Neural progenitor cell (in vitro differentiated cells): ENCODE data around the gene DEXI. TPM values are rescaled to one million over a fixed set of nuclear protein-coding genes. Genes with fewer than 3 reads are reported as not detected.
A peak's percentile ranks its signal among the peaks of the same experiment; 100 is the strongest.

Experiments
- DNase-seq: peaks from one replicate; pipeline ENCODE4 v3.0.0-alpha.2; 2016; ENCODE audit warnings: low spot score
- H2AFZ ChIP-seq: fragments of 200-600 bp; sonication (generic); replicated peaks from 2 replicates; pipeline ENCODE4 v1.6.1; 2016; ENCODE audit warnings: antibody characterized with exemption
- H3F3A ChIP-seq: fragments of 200-600 bp; sonication (generic); 2 replicates; pipeline ENCODE4 v1.6.1; 2016; ENCODE audit warnings: antibody characterized with exemption, low read depth
- H3K27ac ChIP-seq: fragments of 200-600 bp; sonication (generic); 2 replicates; pipeline ENCODE4 v1.5.1; 2016; ENCODE audit warnings: mild to moderate bottlenecking
- H3K27me3 ChIP-seq: fragments of 200-600 bp; sonication (generic); 2 replicates; pipeline ENCODE4 v1.6.1; 2016; ENCODE audit warnings: mild to moderate bottlenecking, moderate library complexity
- H3K36me3 ChIP-seq: fragments of 200-600 bp; sonication (generic); 2 replicates; pipeline ENCODE4 v1.5.1; 2016
- H3K4me1 ChIP-seq: fragments of 200-600 bp; sonication (generic); 2 replicates; pipeline ENCODE4 v1.6.1; 2016; ENCODE audit warnings: mixed run types
- H3K4me2 ChIP-seq: fragments of 200-600 bp; sonication (generic); 2 replicates; pipeline ENCODE4 v1.6.1; 2016
- H3K4me3 ChIP-seq: fragments of 200-600 bp; sonication (generic); 2 replicates; pipeline ENCODE4 v1.5.1; 2016
- H3K79me2 ChIP-seq: fragments of 200-600 bp; sonication (generic); 2 replicates; pipeline ENCODE4 v1.6.1; 2016; ENCODE audit warnings: low read depth
- H3K9ac ChIP-seq: fragments of 200-600 bp; sonication (generic); 2 replicates; pipeline ENCODE4 v1.6.1; 2016
- H3K9me3 ChIP-seq: fragments of 200-600 bp; sonication (generic); 2 replicates; pipeline ENCODE4 v1.5.1; 2016; ENCODE audit warnings: low read depth
- H4K20me1 ChIP-seq: fragments of 200-600 bp; sonication (generic); 2 replicates; pipeline ENCODE4 v1.6.1; 2016; ENCODE audit warnings: low read depth
- H3K27ac Mint-ChIP-seq: 3 replicates; pipeline ENCODE4 v1.8.0; 2021; ENCODE audit warnings: mixed read lengths
- H3K27me3 Mint-ChIP-seq: 2 replicates; pipeline ENCODE4 v1.8.0; 2022; ENCODE audit warnings: low read depth, mild to moderate bottlenecking, inconsistent platforms, moderate library complexity, mixed read lengths; ENCODE audit not compliant: insufficient read depth
- H3K36me3 Mint-ChIP-seq: 3 replicates; pipeline ENCODE4 v1.8.0; 2021; ENCODE audit warnings: mixed read lengths
- H3K4me1 Mint-ChIP-seq: 3 replicates; pipeline ENCODE4 v1.8.0; 2021; ENCODE audit warnings: mixed read lengths
- H3K4me3 Mint-ChIP-seq: 3 replicates; pipeline ENCODE4 v1.8.0; 2021; ENCODE audit warnings: mild to moderate bottlenecking, moderate library complexity, mixed read lengths
- H3K9me3 Mint-ChIP-seq: 3 replicates; pipeline ENCODE4 v1.8.0; 2020; ENCODE audit warnings: mixed read lengths
- CTCF ChIP-seq: fragments of 200-600 bp; sonication (generic); IDR thresholded peaks from 2 replicates; pipeline ENCODE4 v1.5.1; 2017; ENCODE audit warnings: antibody characterized with exemption, mild to moderate bottlenecking
- EZH2 ChIP-seq: fragments of 200-600 bp; sonication (generic); IDR thresholded peaks from 2 replicates; pipeline ENCODE4 v1.6.1; 2017; ENCODE audit warnings: antibody characterized with exemption, mild to moderate bottlenecking, moderate library complexity
- EZH2phosphoT487 ChIP-seq: fragments of 200-600 bp; sonication (generic); IDR thresholded peaks from 2 replicates; pipeline ENCODE4 v1.6.1; 2017; ENCODE audit warnings: antibody characterized with exemption
- total RNA-seq: library from RNA; depleted of rRNA; stranded (reverse); fragments of >200 nt; gene quantifications from 2 replicates; pipeline ENCODE4 v1.2.3, GENCODE V29; 2015; ENCODE audit warnings: low replicate concordance

The DEXI gene
- total RNA-seq, 1 donor from 2014 or later: 16.4 TPM

- Histone ChIP-seq H3K36me3 (no peaks in the 10 kb centered on the region), H2AFZ (no peak overlapping the region), H3K79me2 (no peaks in the 10 kb centered on the region), H3K27ac (no peak overlapping the region), H3K9ac (no peak overlapping the region), H3F3A (no peaks in the 10 kb centered on the region), H3K27me3 (no peaks in the 10 kb centered on the region), H3K4me2 (no peak overlapping the region), H4K20me1 (no peaks in the 10 kb centered on the region), H3K9me3 (no peaks in the 10 kb centered on the region), H3K4me3 (no peak overlapping the region), H3K4me1 (no peaks in the 10 kb centered on the region)
- no peak for DNase-seq
- TF ChIP-seq EZH2phosphoT487 (no peak), EZH2 (no peak), CTCF (no peak)
- Mint-ChIP-seq H3K4me1 (no peaks in the 10 kb centered on the region), H3K27ac (no peak overlapping the region), H3K27me3 (peaks cover 2% of the 10 kb centered on the region), H3K36me3 (no peaks in the 10 kb centered on the region), H3K9me3 (no peaks in the 10 kb centered on the region), H3K4me3 (no peak overlapping the region)
Measured at GRCh38 chr16:10957771-10958482, 15.7 kb upstream of the DEXI start.

- Mint-ChIP-seq H3K4me3 (peak overlapping the region; percentile 31), H3K27me3 (peaks cover 2% of the 10 kb centered on the region), H3K27ac (no peak overlapping the region), H3K36me3 (no peaks in the 10 kb centered on the region), H3K4me1 (peaks cover 2% of the 10 kb centered on the region), H3K9me3 (no peaks in the 10 kb centered on the region)
- Histone ChIP-seq H3K36me3 (no peaks in the 10 kb centered on the region), H3K9me3 (no peaks in the 10 kb centered on the region), H3K4me3 (no peak overlapping the region), H3K4me2 (no peak overlapping the region), H3K9ac (no peak overlapping the region), H3K79me2 (no peaks in the 10 kb centered on the region), H4K20me1 (no peaks in the 10 kb centered on the region), H3K27ac (no peak overlapping the region), H3K27me3 (no peaks in the 10 kb centered on the region), H3F3A (peaks cover 5% of the 10 kb centered on the region), H2AFZ (no peak overlapping the region), H3K4me1 (peaks cover 11% of the 10 kb centered on the region)
- no peak for DNase-seq
- TF ChIP-seq EZH2: no peak
- no peak for TF ChIP-seq EZH2phosphoT487
- TF ChIP-seq CTCF: no peak
Measured at GRCh38 chr16:10954903-10955302, 12.6 kb upstream of the DEXI start.

DNA sequence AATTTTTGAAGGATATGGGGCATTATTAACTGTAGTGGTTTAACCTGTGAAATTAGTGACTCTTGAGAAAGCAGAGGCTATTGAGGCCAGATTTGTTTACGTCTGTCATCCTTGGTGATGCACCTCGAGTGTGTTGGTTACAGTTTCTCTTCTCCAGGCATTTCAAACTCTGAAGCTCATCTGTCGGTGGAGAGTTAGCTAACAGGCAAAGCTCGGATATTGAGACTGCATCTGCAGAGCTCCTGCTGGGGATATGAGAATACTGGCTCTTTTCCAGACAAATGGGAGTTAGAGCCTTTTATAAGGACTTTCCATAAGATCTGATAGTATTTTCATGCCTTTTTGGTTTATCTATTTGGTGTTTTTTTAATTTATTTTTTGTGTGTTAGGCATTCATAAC, 8.8 kb upstream of the DEXI start:
- Histone ChIP-seq H2AFZ (no peak overlapping the region), H4K20me1 (peaks cover 6% of the 10 kb centered on the region), H3K9ac (no peak overlapping the region), H3F3A (peaks cover 18% of the 10 kb centered on the region), H3K27ac (no peak overlapping the region), H3K9me3 (no peaks in the 10 kb centered on the region), H3K27me3 (no peaks in the 10 kb centered on the region), H3K36me3 (no peaks in the 10 kb centered on the region), H3K4me1 (peaks cover 31% of the 10 kb centered on the region), H3K4me2 (no peak overlapping the region), H3K79me2 (no peaks in the 10 kb centered on the region), H3K4me3 (no peak overlapping the region)
- DNase-seq: no peak
- Mint-ChIP-seq H3K4me3 (no peak overlapping the region), H3K27ac (no peak overlapping the region), H3K36me3 (no peaks in the 10 kb centered on the region), H3K4me1 (peaks cover 26% of the 10 kb centered on the region), H3K27me3 (peaks cover 2% of the 10 kb centered on the region), H3K9me3 (no peaks in the 10 kb centered on the region)
- TF ChIP-seq EZH2phosphoT487 (no peak), EZH2 (no peak), CTCF (no peak)
